ENCODE data around the gene SLC41A1. TPM values are rescaled to one million over a fixed set of nuclear protein-coding genes. Genes with fewer than 3 reads are reported as not detected.
A peak's percentile ranks its signal among the peaks of the same experiment; 100 is the strongest.
"Not testable (repeated sequence)": the region's sequence is repeated elsewhere in the genome, so short reads cannot be mapped to it uniquely, and the experiment has no call there.

The SLC41A1 gene
- total and polyA plus RNA-seq, 9 of the 15 experiments (the other 6 are each of a cell fraction or from before 2014, with no cell fraction given): 4.1 to 29.3 (median 11.4) TPM

DNA sequence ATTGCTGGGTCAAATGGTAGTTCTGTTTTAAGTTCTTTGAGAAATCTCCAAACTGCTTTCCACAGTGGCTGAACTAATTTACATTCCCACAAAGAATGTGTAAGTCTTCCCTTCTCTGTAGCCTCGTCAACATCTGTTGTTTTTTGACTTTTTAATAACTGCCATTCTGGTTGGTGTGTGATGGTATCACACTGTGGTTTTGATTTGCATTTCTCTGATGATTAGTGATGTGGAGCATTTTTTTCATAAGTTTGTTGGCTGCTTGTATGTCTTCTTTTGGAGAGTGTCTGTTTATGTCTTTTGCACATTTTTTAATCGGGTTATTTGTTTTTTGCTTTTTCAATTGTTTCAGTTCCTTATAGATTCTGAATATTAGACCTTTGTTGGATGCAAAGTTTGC, 10.3 kb upstream of the SLC41A1 start:
- H3K9ac ChIP-seq (ENCODE audit: insufficient read depth in 1 of 2, low read depth in 2 of 2, low read length in 2 of 2); H4K20me1 ChIP-seq (replicated peaks; ENCODE audit: control insufficient read depth, insufficient read depth, low read length); H3K79me2 ChIP-seq (ENCODE audit: control insufficient read depth, insufficient read depth, low read length); CTCF ChIA-PET (ENCODE audit: low intra/inter-chr PET ratio); in situ Hi-C loops (cut with MboI); H3K9me3 ChIP-seq (replicated peaks; ENCODE audit: control insufficient read depth, insufficient read depth, low read depth, low read length); BruUV-seq (replicated peaks); H2AFZ ChIP-seq (ENCODE audit: low read depth, low read length); H3K4me2 ChIP-seq (ENCODE audit: insufficient read depth, low read length); DNase-seq (ENCODE audit: extremely low read depth in 1 of 4, low spot score in 3 of 4); H3K9me1 ChIP-seq (ENCODE audit: control insufficient read depth, insufficient read depth, low read length); H3K4me1 ChIP-seq (replicated peaks in 1 of 2; ENCODE audit: control insufficient read depth in 2 of 2, insufficient read depth in 2 of 2, low read length in 2 of 2); H3K27ac ChIP-seq (ENCODE audit: extremely low read depth, low read depth, low read length); POLR2A ChIA-PET; intact Hi-C loops (cut with micrococcal nuclease); ATAC-seq; H3K36me3 ChIP-seq (ENCODE audit: control insufficient read depth, insufficient read depth, low read length); H3K4me3 ChIP-seq: not testable (repeated sequence)
- 0% methylated on average over 2 of the region's 2 CpGs for WGBS (ENCODE audit: insufficient coverage, low coverage, missing lambda C conversion rate)
- peak; percentile 49 for FAIRE-seq
- TF ChIP-seq, protein P1, sequence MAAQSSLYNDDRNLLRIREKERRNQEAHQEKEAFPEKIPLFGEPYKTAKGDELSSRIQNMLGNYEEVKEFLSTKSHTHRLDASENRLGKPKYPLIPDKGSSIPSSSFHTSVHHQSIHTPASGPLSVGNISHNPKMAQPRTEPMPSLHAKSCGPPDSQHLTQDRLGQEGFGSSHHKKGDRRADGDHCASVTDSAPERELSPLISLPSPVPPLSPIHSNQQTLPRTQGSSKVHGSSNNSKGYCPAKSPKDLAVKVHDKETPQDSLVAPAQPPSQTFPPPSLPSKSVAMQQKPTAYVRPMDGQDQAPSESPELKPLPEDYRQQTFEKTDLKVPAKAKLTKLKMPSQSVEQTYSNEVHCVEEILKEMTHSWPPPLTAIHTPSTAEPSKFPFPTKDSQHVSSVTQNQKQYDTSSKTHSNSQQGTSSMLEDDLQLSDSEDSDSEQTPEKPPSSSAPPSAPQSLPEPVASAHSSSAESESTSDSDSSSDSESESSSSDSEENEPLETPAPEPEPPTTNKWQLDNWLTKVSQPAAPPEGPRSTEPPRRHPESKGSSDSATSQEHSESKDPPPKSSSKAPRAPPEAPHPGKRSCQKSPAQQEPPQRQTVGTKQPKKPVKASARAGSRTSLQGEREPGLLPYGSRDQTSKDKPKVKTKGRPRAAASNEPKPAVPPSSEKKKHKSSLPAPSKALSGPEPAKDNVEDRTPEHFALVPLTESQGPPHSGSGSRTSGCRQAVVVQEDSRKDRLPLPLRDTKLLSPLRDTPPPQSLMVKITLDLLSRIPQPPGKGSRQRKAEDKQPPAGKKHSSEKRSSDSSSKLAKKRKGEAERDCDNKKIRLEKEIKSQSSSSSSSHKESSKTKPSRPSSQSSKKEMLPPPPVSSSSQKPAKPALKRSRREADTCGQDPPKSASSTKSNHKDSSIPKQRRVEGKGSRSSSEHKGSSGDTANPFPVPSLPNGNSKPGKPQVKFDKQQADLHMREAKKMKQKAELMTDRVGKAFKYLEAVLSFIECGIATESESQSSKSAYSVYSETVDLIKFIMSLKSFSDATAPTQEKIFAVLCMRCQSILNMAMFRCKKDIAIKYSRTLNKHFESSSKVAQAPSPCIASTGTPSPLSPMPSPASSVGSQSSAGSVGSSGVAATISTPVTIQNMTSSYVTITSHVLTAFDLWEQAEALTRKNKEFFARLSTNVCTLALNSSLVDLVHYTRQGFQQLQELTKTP (IDR thresholded peaks at IDR 0.05; ENCODE audit: low read depth in 1 of 2, partially characterized antibody in 2 of 2): peak in 1 of 2 experiments; percentile 95
- H3K27me3 ChIP-seq (ENCODE audit: control insufficient read depth in 2 of 2, insufficient read depth in 2 of 2, low read length in 2 of 2): peaks cover 26 to 30% of the 10 kb centered on the region in 2 experiments; a peak in 4 of 5 replicates

All from K562 (cell line).